Measurements from ENCODE around the gene ATP9A. TPM values are rescaled to one million over a fixed set of nuclear protein-coding genes. Genes with fewer than 3 reads are reported as not detected.

Gene ATP9A
- total RNA-seq, 1 donor from 2014 or later: 37.6 TPM

GRCh38 chr20:51802170-51802751, 34.1 kb upstream of the ATP9A start, which contains the start of gene SALL4:
SALL4 (minus strand) TSS chr20:51802521; CDS start chr20:51802408, 113 bp downstream.
- no peak for TF ChIP-seq CTCF (IDR thresholded peaks at IDR 0.05; ENCODE audit: insufficient read depth, low read length, poor library complexity, severe bottlenecking)
- Histone ChIP-seq H3K27me3 (ENCODE audit: control insufficient read depth, insufficient read depth, low read length) (peaks cover 14% of the 10 kb centered on the region), H3K36me3 (ENCODE audit: control insufficient read depth, insufficient read depth, low read length) (no peaks in the 10 kb centered on the region), H3K4me3 (ENCODE audit: low read depth, low read length) (peak within 1 kb of the TSS; percentile 44)
- DNase-seq (ENCODE audit: low read depth): no peak

- DNase-seq (ENCODE audit: low read depth): no peak
- Histone ChIP-seq H3K36me3 (ENCODE audit: control insufficient read depth, insufficient read depth, low read length) (no peaks in the 10 kb centered on the region), H3K27me3 (ENCODE audit: control insufficient read depth, insufficient read depth, low read length) (peaks cover 14% of the 10 kb centered on the region), H3K4me3 (ENCODE audit: low read depth, low read length) (peak overlapping the region; percentile 44)
- TF ChIP-seq CTCF (IDR thresholded peaks at IDR 0.05; ENCODE audit: insufficient read depth, low read length, poor library complexity, severe bottlenecking): no peak
Observed at GRCh38 chr20:51801823-51802123, 33.6 kb upstream of the ATP9A start.

GRCh38 chr20:51801122-51801822, 33.1 kb upstream of the ATP9A start:
- peak; percentile 32 for TF ChIP-seq CTCF (IDR thresholded peaks at IDR 0.05; ENCODE audit: insufficient read depth, low read length, poor library complexity, severe bottlenecking)
- DNase-seq (ENCODE audit: low read depth): no peak
- no peaks in the 10 kb centered on the region for H3K36me3 ChIP-seq (ENCODE audit: control insufficient read depth, insufficient read depth, low read length)
- H3K27me3 ChIP-seq (ENCODE audit: control insufficient read depth, insufficient read depth, low read length): peaks cover 14% of the 10 kb centered on the region
- H3K4me3 ChIP-seq (ENCODE audit: low read depth, low read length): peak overlapping the region; percentile 44

- DNase-seq (ENCODE audit: low read depth): no peak
- Histone ChIP-seq H3K27me3 (ENCODE audit: control insufficient read depth, insufficient read depth, low read length) (peaks cover 14% of the 10 kb centered on the region), H3K36me3 (ENCODE audit: control insufficient read depth, insufficient read depth, low read length) (no peaks in the 10 kb centered on the region), H3K4me3 (ENCODE audit: low read depth, low read length) (peak overlapping the region; percentile 44)
- TF ChIP-seq CTCF (IDR thresholded peaks at IDR 0.05; ENCODE audit: insufficient read depth, low read length, poor library complexity, severe bottlenecking): no peak
Observed at GRCh38 chr20:51800872-51801121, 32.6 kb upstream of the ATP9A start.

GRCh38 chr20:51800060-51800871, 32.1 kb upstream of the ATP9A start:
- DNase-seq (ENCODE audit: low read depth): no peak
- TF ChIP-seq CTCF (IDR thresholded peaks at IDR 0.05; ENCODE audit: insufficient read depth, low read length, poor library complexity, severe bottlenecking): peak; percentile 98
- H3K27me3 ChIP-seq (ENCODE audit: control insufficient read depth, insufficient read depth, low read length): peaks cover 14% of the 10 kb centered on the region
- H3K4me3 ChIP-seq (ENCODE audit: low read depth, low read length): peak overlapping the region; percentile 44
- H3K36me3 ChIP-seq (ENCODE audit: control insufficient read depth, insufficient read depth, low read length): no peaks in the 10 kb centered on the region
